GM18502 (cell line): Measurements from ENCODE around the gene PTPRG.

Source experiments
- ATAC-seq: cut with Tn5 transposase; IDR thresholded peaks from one replicate; pipeline ENCODE4 v1.9.1; 2021; ENCODE audit warnings: mild to moderate bottlenecking; ENCODE audit not compliant: unreplicated experiment, poor library complexity

The PTPRG gene

GRCh38 chr3:61872077-61872706 lies 310.8 kb downstream of the PTPRG start:
- no peak for ATAC-seq

- no peak for ATAC-seq
Measured at GRCh38 chr3:61875046-61875844, 313.9 kb downstream of the PTPRG start.

GRCh38 chr3:61875976-61876671 lies 314.8 kb downstream of the PTPRG start:
- no peak for ATAC-seq

- no peak for ATAC-seq
Measured at GRCh38 chr3:61876797-61877196, 315.4 kb downstream of the PTPRG start.

- peak; percentile 86 for ATAC-seq
Measured at GRCh38 chr3:61877359-61878138, 316.2 kb downstream of the PTPRG start.

GRCh38 chr3:61882253-61882652 lies 320.9 kb downstream of the PTPRG start:
- no peak for ATAC-seq

- ATAC-seq = no peak
Measured at GRCh38 chr3:61884794-61885193, 323.4 kb downstream of the PTPRG start.

GRCh38 chr3:61885414-61885813 lies 324.0 kb downstream of the PTPRG start:
- no peak for ATAC-seq

- no peak for ATAC-seq
Measured at GRCh38 chr3:61887206-61887605, 325.8 kb downstream of the PTPRG start.

- ATAC-seq = no peak
Measured at GRCh38 chr3:61889259-61889658, 327.9 kb downstream of the PTPRG start.

- no peak for ATAC-seq
Measured at GRCh38 chr3:61890167-61890566, 328.8 kb downstream of the PTPRG start.

GRCh38 chr3:61890586-61890985 lies 329.2 kb downstream of the PTPRG start:
- ATAC-seq = no peak

- no peak for ATAC-seq
Measured at GRCh38 chr3:61892891-61893290, 331.5 kb downstream of the PTPRG start.

GRCh38 chr3:61893840-61894566 lies 332.6 kb downstream of the PTPRG start:
- no peak for ATAC-seq

GRCh38 chr3:61894988-61895935 lies 333.9 kb downstream of the PTPRG start:
- ATAC-seq = peak; percentile 97

GRCh38 chr3:61896251-61896650 lies 334.9 kb downstream of the PTPRG start:
- no peak for ATAC-seq

- no peak for ATAC-seq
Measured at GRCh38 chr3:61897848-61898247, 336.5 kb downstream of the PTPRG start.

- ATAC-seq = no peak
Measured at GRCh38 chr3:61899700-61900462, 338.5 kb downstream of the PTPRG start.
